ENCODE results near the gene PARD3. TPM values are rescaled to one million over a fixed set of nuclear protein-coding genes. Genes with fewer than 3 reads are reported as not detected.
A peak's percentile ranks its signal among the peaks of the same experiment; 100 is the strongest.

Gene PARD3
- total RNA-seq, 1 donor from 2014 or later: 25.3 TPM

- ATAC-seq (no peak), DNase-seq (no peak)
- intact Hi-C loops (cut with micrococcal nuclease): no loop called here
Measured at GRCh38 chr10:34547695-34548094, 267.4 kb downstream of the PARD3 start.

GRCh38 chr10:34547291-34547690 lies 267.8 kb downstream of the PARD3 start:
- no peak for ATAC-seq
- intact Hi-C loops (cut with micrococcal nuclease): no loop called here
- DNase-seq: no peak

- DNase-seq (no peak), ATAC-seq (no peak)
- intact Hi-C loops (cut with micrococcal nuclease): no loop called here
Measured at GRCh38 chr10:34544400-34544799, 270.7 kb downstream of the PARD3 start.

- intact Hi-C loops (cut with micrococcal nuclease): no loop called here
- DNase-seq (no peak), ATAC-seq (no peak)
Measured at GRCh38 chr10:34543716-34544115, 271.4 kb downstream of the PARD3 start.

GRCh38 chr10:34540492-34540891 lies 274.6 kb downstream of the PARD3 start:
- ATAC-seq (no peak), DNase-seq (no peak)
- intact Hi-C loops (cut with micrococcal nuclease): no loop called here

- DNase-seq (no peak), ATAC-seq (peak; percentile 84)
- intact Hi-C loops (cut with micrococcal nuclease): no loop called here
Measured at GRCh38 chr10:34539533-34540315, 275.4 kb downstream of the PARD3 start.

- intact Hi-C loops (cut with micrococcal nuclease): no loop called here
- peak; percentile 11 for ATAC-seq
- no peak for DNase-seq
Measured at GRCh38 chr10:34538281-34538829, 276.7 kb downstream of the PARD3 start.

- ATAC-seq (peak; percentile 10), DNase-seq (no peak)
- intact Hi-C loops (cut with micrococcal nuclease): no loop called here
Measured at GRCh38 chr10:34537629-34538231, 277.4 kb downstream of the PARD3 start.

GRCh38 chr10:34535872-34536271 lies 279.2 kb downstream of the PARD3 start:
- intact Hi-C loops (cut with micrococcal nuclease): no loop called here
- DNase-seq (no peak), ATAC-seq (peak; percentile 35)

- DNase-seq (no peak), ATAC-seq (no peak)
- intact Hi-C loops (cut with micrococcal nuclease): no loop called here
Measured at GRCh38 chr10:34530778-34531177, 284.3 kb downstream of the PARD3 start.

GRCh38 chr10:34528320-34528719 lies 286.8 kb downstream of the PARD3 start:
- intact Hi-C loops (cut with micrococcal nuclease): no loop called here
- ATAC-seq: no peak
- DNase-seq: no peak

- ATAC-seq (peak; percentile 56), DNase-seq (no peak)
- intact Hi-C loops (cut with micrococcal nuclease): no loop called here
Measured at GRCh38 chr10:34526758-34527730, 288.1 kb downstream of the PARD3 start.

GRCh38 chr10:34526186-34526585 lies 288.9 kb downstream of the PARD3 start:
- intact Hi-C loops (cut with micrococcal nuclease): no loop called here
- peak; percentile 23 for ATAC-seq

GRCh38 chr10:34524369-34525091 lies 290.6 kb downstream of the PARD3 start:
- no peak for ATAC-seq
- DNase-seq: no peak
- intact Hi-C loops (cut with micrococcal nuclease): no loop called here

More at GRCh38 chr10:34526186-34526585, 288.9 kb downstream of the PARD3 start:
- no peak for DNase-seq

GRCh38 chr10:34523017-34523767 lies 291.9 kb downstream of the PARD3 start:
- DNase-seq: no peak
- intact Hi-C loops (cut with micrococcal nuclease): no loop called here
- no peak for ATAC-seq

- DNase-seq (no peak), ATAC-seq (peak; percentile 38)
- intact Hi-C loops (cut with micrococcal nuclease): no loop called here
Measured at GRCh38 chr10:34522546-34522945, 292.6 kb downstream of the PARD3 start.

- no peak for ATAC-seq
- DNase-seq: no peak
- intact Hi-C loops (cut with micrococcal nuclease): no loop called here
Measured at GRCh38 chr10:34520510-34520909, 294.6 kb downstream of the PARD3 start.

GRCh38 chr10:34520084-34520483 lies 295.0 kb downstream of the PARD3 start:
- intact Hi-C loops (cut with micrococcal nuclease): no loop called here
- ATAC-seq (no peak), DNase-seq (no peak)
